Peyer's patch (tissue), 4 donors: ENCODE data around the gene STX1A. TPM values are rescaled to one million over a fixed set of nuclear protein-coding genes. Genes with fewer than 3 reads are reported as not detected.

Experiments used
- DNase-seq, 3 donors: peaks; one replicate each; pipeline ENCODE4 v3.0.0-alpha.2; 2017 to 2019
- H3K27ac ChIP-seq, 4 donors: fragments of 200-600 bp; sonication (generic); one replicate each; pipeline ENCODE4 v1.5.1; 2016 to 2019
- H3K27me3 ChIP-seq, 2 donors: fragments of 200-600 bp; sonication (generic); one replicate each; pipeline ENCODE4 v1.5.1; 2019
- H3K36me3 ChIP-seq, 3 donors: fragments of 200-600 bp; sonication (generic); one replicate each; pipeline ENCODE4 v1.5.1; 2016 to 2019
- H3K4me1 ChIP-seq, 4 donors: fragments of 200-600 bp; sonication (generic); one replicate each; pipeline ENCODE4 v1.5.1; 2016 to 2019
- H3K4me3 ChIP-seq, 4 donors: fragments of 200-600 bp; sonication (generic); 1 replicate in 3 of 4; 2 replicates in 1 of 4; pipeline ENCODE4 v1.5.1; 2016 to 2019; ENCODE audit warnings: mild to moderate bottlenecking in 1 of 4
- H3K9me3 ChIP-seq, 4 donors: fragments of 200-600 bp; sonication (generic); one replicate each; pipeline ENCODE4 v1.5.1; 2016 to 2019; ENCODE audit warnings: mild to moderate bottlenecking in 1 of 4
- POLR2A ChIP-seq, 2 donors: fragments of 450-650 bp; IDR thresholded peaks; one replicate each; pipeline ENCODE4 v1.5.1; 2017; ENCODE audit warnings: antibody characterized with exemption in 2 of 2, mild to moderate bottlenecking in 2 of 2, moderate library complexity in 2 of 2
- total RNA-seq, 4 donors: library from RNA; depleted of rRNA; stranded (reverse); fragments of >200 nt; gene quantifications; one replicate each; pipeline ENCODE4 v1.1.0, GENCODE V29; 2016
- TF ChIP-seq, protein P1 (sequence below), 6 experiments: fragments of 450-650 bp in 4 of 6; fragments of 200-600 bp in 2 of 6; sonication (generic) in 1 of 6; IDR thresholded peaks; one replicate each; pipeline ENCODE4 v1.5.1; 2017 to 2019; ENCODE audit warnings: antibody characterized with exemption in 6 of 6, mild to moderate bottlenecking in 3 of 6, moderate library complexity in 1 of 6

The STX1A gene
- total RNA-seq, 4 donors from 2014 or later, result 5.6 to 27.3 (median 23.3) TPM

DNA sequence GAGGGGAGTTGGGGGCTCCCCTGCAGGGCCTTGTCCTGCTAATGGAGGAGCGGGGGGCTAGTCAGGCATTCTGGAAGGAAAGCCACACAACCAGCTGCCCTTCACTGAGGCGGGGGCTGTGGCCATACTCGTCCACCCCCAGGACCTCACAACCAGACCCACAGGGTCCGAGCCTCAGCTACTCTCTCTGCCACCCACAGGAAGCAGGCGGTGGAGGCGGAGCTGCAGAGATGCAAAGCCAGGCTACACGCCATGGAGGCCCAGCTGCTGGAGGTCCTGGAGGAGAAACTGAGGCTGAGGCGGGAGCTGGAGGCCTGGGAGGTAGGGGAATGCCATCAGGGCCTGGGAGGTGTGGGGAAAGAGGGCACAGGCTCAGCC is 16.0 kb upstream of the STX1A start:
- Histone ChIP-seq H3K4me1 (peaks cover 0 to 17% (median 5%) of the 10 kb centered on the region in 4 donors), H3K9me3 (no peaks in the 10 kb centered on the region), H3K36me3 (peaks cover 0 to 23% (median 0%) of the 10 kb centered on the region in 3 donors), H3K4me3 (peak overlapping the region in 3 of 4 donors; percentile 20 to 86 (median 71)), H3K27ac (peak overlapping the region in 3 of 4 donors; percentile 81 to 96 (median 82)), H3K27me3 (no peaks in the 10 kb centered on the region)
- peak in 1 of 3 donors; percentile 55 for DNase-seq
- no peak for TF ChIP-seq POLR2A (IDR thresholded peaks at IDR 0.05)
- TF ChIP-seq, protein P1, sequence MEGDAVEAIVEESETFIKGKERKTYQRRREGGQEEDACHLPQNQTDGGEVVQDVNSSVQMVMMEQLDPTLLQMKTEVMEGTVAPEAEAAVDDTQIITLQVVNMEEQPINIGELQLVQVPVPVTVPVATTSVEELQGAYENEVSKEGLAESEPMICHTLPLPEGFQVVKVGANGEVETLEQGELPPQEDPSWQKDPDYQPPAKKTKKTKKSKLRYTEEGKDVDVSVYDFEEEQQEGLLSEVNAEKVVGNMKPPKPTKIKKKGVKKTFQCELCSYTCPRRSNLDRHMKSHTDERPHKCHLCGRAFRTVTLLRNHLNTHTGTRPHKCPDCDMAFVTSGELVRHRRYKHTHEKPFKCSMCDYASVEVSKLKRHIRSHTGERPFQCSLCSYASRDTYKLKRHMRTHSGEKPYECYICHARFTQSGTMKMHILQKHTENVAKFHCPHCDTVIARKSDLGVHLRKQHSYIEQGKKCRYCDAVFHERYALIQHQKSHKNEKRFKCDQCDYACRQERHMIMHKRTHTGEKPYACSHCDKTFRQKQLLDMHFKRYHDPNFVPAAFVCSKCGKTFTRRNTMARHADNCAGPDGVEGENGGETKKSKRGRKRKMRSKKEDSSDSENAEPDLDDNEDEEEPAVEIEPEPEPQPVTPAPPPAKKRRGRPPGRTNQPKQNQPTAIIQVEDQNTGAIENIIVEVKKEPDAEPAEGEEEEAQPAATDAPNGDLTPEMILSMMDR (IDR thresholded peaks at IDR 0.05), result no peak

DNA sequence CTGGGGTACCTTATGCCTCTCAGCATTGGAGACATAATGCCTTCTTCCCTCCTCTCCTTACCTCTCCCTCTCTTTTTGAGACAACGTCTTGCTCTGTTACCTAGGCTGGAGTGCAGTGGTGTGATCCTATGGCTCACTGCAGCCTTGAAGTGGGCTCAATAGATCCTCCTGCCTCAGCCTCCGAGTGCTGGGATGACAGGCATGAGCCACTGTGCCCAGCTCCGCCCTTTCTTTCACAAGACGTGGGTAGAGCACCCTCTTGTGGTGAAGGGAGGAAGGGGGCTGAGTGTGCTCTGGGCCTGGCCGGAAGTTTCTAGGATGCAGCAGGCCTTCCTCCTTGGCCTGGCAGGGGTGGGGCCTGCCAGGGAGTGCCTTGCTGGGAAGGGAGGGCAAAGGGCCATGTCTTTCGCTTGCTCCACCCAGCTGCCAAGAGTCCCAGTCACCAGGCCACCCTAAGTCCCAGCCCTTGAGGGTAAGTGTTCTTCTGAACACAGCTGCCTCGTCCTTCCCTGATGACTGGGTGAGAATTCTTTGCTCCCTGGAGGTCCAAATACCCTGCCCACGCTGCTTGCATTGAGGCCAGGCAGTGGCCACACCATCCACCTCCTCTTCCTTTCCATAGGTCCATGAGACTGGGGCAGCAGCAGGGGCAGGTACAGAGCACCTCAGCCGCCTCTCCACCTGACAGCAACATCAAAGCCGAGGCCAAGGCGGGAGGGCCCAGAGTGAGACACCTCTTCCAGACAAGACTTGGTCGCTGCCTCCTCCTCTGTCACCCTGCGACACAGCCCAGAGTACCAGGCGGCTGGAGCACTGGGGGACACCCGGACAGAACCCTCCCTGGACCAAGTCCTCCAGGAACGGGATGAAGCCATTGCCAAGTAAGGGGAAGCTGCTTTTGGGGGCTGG is 15.4 kb upstream of the STX1A start:
- peak overlapping the region in 3 of 4 donors; percentile 81 to 96 (median 82) for H3K27ac ChIP-seq
- DNase-seq, result peak; percentile 73 to 95 (median 92)
- H3K27me3 ChIP-seq, result no peaks in the 10 kb centered on the region
- peak overlapping the region in 3 of 4 donors; percentile 20 to 86 (median 71) for H3K4me3 ChIP-seq
- H3K36me3 ChIP-seq, result peaks cover 0 to 23% (median 0%) of the 10 kb centered on the region in 3 donors
- TF ChIP-seq POLR2A (IDR thresholded peaks at IDR 0.05), result peak; percentile 92 to 98
- TF ChIP-seq, protein P1 (IDR thresholded peaks at IDR 0.05), result peak; percentile 48 to 99 (median 90)
- peaks cover 0 to 17% (median 5%) of the 10 kb centered on the region in 4 donors for H3K4me1 ChIP-seq
- no peaks in the 10 kb centered on the region for H3K9me3 ChIP-seq

DNA sequence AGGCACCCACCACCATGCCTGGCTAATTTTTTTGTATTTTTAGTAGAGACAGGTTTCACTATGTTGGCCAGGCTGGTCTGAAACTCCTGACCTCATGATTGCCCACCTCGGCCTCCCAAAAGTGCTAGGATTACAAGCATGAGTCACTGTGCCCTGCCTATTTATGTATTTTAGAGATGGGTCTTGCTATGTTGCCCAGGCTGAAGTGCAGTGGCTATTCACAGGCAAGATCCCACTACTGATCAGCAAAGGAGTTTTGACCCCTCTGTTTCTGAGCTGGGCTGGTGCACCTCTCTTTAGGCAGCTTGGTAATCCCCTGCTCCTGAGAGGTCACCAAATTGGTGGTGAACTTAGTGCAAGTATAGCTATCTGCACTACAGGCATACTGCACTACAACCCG is 12.9 kb upstream of the STX1A start:
- H3K4me3 ChIP-seq, result no peak overlapping the region
- no peak overlapping the region for H3K27ac ChIP-seq
- no peak for DNase-seq

DNA sequence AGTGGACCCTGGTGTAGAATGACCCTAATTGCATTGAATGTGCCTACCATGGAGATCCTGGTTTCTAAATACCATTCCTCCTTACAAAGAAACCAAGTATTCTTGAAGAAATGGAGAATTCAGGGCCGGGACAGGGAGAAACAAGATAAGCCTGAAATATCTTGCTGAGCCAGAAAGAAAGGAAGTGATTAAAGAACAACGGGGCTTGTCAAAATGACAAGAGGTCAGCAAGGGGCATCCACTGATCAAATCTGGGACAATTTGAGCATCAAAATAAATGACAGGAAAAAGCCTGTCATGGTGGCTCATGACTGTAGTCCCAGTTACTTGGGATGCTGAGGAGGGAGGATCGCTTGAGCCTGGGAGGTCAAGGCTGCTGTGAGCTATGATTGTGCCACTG is 11.0 kb upstream of the STX1A start:
- DNase-seq, result no peak
- Histone ChIP-seq H3K27me3 (no peaks in the 10 kb centered on the region), H3K27ac (no peak overlapping the region), H3K36me3 (peaks cover 0 to 2% (median 0%) of the 10 kb centered on the region in 3 donors), H3K4me1 (no peaks in the 10 kb centered on the region), H3K4me3 (no peak overlapping the region), H3K9me3 (no peaks in the 10 kb centered on the region)
- TF ChIP-seq POLR2A (IDR thresholded peaks at IDR 0.05), result no peak

More for the DNA sequence above, 12.9 kb upstream of the STX1A start:
- TF ChIP-seq POLR2A (IDR thresholded peaks at IDR 0.05), result no peak
- TF ChIP-seq, protein P1 (IDR thresholded peaks at IDR 0.05), result no peak
- Histone ChIP-seq H3K36me3 (peaks cover 0 to 20% (median 0%) of the 10 kb centered on the region in 3 donors), H3K9me3 (no peaks in the 10 kb centered on the region), H3K4me1 (peaks cover 0 to 10% (median under 1%) of the 10 kb centered on the region in 4 donors), H3K27me3 (no peaks in the 10 kb centered on the region)

DNA sequence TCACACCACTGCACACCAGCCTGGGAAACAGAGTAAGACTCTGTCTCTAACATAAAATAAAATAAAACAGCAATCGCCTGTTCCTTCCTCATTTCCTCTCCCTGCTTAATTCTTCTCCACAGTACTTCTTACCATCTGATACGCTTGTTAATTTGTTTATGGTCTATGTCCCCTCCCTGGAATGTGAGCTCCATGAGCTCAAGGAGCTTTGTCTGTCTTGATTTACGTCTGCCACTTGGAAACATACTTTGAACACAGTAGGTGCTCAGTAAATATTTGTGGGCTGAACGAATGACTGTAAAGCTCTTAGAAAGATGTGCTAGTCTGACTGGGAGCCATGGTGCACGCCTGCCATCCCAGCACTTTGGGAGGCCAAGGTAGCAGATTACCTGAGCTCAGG is 9.1 kb upstream of the STX1A start:
- no peaks in the 10 kb centered on the region for H3K36me3 ChIP-seq
- H3K4me1 ChIP-seq, result no peaks in the 10 kb centered on the region
- no peaks in the 10 kb centered on the region for H3K9me3 ChIP-seq
- H3K27ac ChIP-seq, result no peak overlapping the region
- no peak for DNase-seq
- TF ChIP-seq, protein P1 (IDR thresholded peaks at IDR 0.05), result no peak
- no peak for TF ChIP-seq POLR2A (IDR thresholded peaks at IDR 0.05)
- no peak overlapping the region for H3K4me3 ChIP-seq
- H3K27me3 ChIP-seq, result no peaks in the 10 kb centered on the region

DNA sequence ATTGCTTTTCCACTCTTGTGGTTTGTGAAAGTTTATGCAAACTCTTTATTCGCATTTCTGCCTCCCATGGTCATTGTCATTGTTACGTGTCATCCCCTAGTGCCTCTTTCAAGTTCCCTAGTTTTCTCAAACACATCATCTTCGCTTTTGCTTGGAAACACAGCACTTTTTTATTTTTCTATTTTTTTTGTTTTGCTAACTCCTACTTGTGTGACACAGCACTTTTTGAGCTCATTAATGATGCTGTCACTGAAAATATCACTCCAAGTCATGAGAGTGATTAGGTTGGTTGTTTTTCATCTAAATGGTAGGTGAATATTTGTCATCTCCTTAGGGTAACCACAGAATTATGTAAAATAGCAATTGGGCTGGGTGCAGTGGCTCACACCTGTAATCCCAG is 8.5 kb upstream of the STX1A start:
- no peaks in the 10 kb centered on the region for H3K9me3 ChIP-seq
- H3K4me1 ChIP-seq, result no peaks in the 10 kb centered on the region
- TF ChIP-seq POLR2A (IDR thresholded peaks at IDR 0.05), result no peak
- TF ChIP-seq, protein P1 (IDR thresholded peaks at IDR 0.05), result no peak
- H3K36me3 ChIP-seq, result no peaks in the 10 kb centered on the region
- no peak for DNase-seq
- H3K27me3 ChIP-seq, result no peaks in the 10 kb centered on the region
- H3K4me3 ChIP-seq, result no peak overlapping the region
- H3K27ac ChIP-seq, result no peak overlapping the region
